Measurements from ENCODE around the gene PLCL1.
"Not testable (repeated sequence)": the region's sequence is repeated elsewhere in the genome, so short reads cannot be mapped to it uniquely, and the experiment has no call there.

PLCL1 gene

GRCh38 chr2:197810016-197810415 is 5.6 kb downstream of the PLCL1 start:
- DNase-seq (ENCODE audit: low read depth) = no peak

GRCh38 chr2:197810491-197810890 is 6.1 kb downstream of the PLCL1 start:
- DNase-seq (ENCODE audit: low read depth) = no peak

DNA sequence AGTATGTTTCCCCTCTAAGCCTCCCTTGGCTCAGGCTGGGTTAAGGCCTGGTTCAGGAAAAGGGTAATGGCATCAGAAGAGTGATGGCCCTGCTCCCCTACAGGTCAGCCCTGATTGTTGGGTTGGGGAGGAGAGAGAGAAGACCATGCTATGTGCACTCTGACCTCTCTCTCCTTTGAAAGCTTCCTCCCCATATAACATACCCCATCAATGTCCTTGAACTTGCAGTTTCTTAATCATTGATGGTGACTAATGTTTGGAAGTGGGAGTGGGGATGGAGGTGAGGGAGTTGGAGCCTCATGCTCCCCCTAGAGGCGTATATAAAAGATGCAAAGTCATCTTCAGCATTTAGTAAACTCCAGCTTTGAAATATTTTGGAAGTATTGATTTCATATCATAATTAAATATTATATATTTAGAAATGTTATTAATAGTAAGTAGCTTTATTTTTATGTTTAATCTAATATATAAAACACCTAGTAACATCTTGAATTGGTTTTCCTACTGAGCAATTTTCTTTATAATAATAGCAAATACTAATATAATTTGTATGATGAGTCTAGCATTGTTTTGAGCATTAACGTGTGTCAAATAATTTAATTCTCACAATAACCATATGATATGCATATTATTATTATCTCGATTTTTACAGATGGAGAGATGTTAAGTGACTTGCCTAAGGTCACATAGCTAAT is 8.8 kb downstream of the PLCL1 start:
- no peak for DNase-seq (ENCODE audit: low read depth)

GRCh38 chr2:197814526-197814925 is 10.1 kb downstream of the PLCL1 start:
- DNase-seq (ENCODE audit: low read depth) = no peak

- no peak for DNase-seq (ENCODE audit: low read depth)
Measured at GRCh38 chr2:197821550-197822289, 17.3 kb downstream of the PLCL1 start.

DNA sequence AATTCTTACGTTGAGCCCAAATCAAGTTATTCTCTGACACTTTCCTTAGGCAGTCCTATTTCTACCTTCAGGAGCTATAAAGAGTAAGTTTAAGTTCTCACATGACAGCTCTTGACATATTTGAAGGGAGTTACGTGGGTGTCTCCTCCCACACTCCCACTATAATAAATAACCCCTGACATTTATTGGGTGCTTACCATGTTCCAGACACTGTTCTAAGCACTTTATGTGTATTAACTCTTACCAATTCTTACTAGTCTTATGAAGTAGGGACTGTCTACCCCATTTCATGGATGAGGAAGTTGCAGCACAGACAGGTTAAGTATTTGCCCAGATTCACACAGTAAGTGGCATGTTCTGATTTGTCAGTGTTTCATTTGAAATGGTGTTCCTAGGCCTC is 17.9 kb downstream of the PLCL1 start:
- no peak for DNase-seq (ENCODE audit: low read depth)

GRCh38 chr2:197827618-197828017 is 23.2 kb downstream of the PLCL1 start:
- no peak for DNase-seq (ENCODE audit: low read depth)

GRCh38 chr2:197828464-197829135 is 24.2 kb downstream of the PLCL1 start:
- DNase-seq (ENCODE audit: low read depth) = no peak

- DNase-seq (ENCODE audit: low read depth) = not testable (repeated sequence)
Measured at GRCh38 chr2:197834771-197835170, 30.4 kb downstream of the PLCL1 start.

- DNase-seq (ENCODE audit: low read depth) = no peak
Measured at GRCh38 chr2:197835293-197835692, 30.9 kb downstream of the PLCL1 start.

DNA sequence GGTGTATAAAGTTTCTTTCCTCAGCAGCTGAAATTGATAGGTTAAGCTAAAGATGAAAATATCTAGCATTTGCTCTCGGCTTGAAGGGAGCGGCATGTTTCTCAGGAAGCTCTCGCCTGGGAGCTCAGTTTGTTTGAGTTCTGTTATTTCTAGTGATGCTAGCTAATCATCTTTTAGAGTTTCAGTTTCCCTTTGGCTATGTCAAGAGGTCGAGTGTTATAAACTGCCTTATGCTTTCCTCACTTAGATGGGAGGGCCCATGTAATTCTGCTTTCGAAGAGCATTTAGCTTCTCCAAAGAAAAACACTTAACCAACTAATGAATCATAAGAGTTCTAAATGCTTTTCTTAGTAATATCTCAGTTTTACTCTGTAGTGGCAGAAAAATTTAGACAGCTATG is 33.6 kb downstream of the PLCL1 start:
- DNase-seq (ENCODE audit: low read depth) = no peak

GRCh38 chr2:197838579-197838978 is 34.2 kb downstream of the PLCL1 start:
- DNase-seq (ENCODE audit: low read depth) = no peak

- no peak for DNase-seq (ENCODE audit: low read depth)
Measured at GRCh38 chr2:197839327-197839726, 34.9 kb downstream of the PLCL1 start.

DNA sequence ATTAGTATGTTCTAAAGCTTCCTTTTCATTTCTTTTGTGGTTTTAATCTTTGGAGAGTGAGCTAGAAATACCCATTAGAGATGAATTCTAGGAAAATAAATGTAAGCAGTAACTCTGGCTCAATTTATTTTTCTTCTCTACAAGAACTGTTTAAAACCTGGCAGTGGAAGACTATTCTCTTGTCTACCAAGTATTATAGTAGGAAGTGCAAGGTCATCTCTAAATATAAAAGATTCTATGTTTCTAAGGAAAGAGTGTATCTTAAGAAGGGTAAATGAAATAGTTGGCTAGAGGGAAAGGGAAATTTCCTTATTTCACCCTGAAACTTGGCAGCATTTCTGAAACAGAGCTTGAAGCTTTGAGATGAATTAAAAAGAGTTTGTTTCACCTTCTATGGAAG is 35.5 kb downstream of the PLCL1 start:
- DNase-seq (ENCODE audit: low read depth) = no peak

DNA sequence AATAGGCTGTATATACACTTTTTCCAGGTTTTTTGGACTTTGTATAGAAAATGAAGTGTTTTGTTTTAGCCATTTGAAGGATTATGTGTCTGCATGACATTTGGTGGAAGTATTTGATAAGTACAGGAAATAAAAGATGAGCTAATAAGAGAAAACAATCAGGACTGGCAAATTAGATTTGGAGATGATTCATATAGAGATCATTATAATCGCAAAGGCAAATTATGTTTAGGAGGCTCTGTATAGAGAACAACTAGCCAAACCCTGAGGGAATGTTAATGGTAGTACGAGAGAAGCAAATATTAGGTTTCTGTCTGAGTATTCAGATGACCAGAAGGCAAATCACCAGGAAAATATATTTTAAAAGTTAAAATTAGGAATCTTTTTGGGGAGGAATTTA is 41.7 kb downstream of the PLCL1 start:
- DNase-seq (ENCODE audit: low read depth) = no peak

DNA sequence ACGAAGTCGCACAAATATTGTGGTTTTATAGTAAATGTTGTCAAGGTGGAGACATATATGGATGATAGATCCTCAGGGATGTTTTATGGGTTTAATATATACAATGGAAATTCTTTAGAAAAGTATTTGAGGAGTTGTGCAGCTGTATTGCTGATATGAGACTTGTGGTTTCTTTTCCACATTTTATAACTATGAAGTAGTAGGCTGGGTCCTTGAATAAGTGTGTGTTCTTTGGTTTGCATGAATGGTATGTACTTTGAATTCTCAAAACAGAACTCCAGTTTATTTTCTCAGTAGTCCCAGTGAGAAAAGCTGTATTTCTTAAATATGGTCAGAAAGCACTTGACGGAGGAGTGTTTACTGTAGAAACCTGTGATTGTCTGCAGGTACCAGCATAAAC is 42.4 kb downstream of the PLCL1 start:
- DNase-seq (ENCODE audit: low read depth) = no peak

GRCh38 chr2:197847651-197848401 is 43.4 kb downstream of the PLCL1 start:
- DNase-seq (ENCODE audit: low read depth) = no peak

- no peak for DNase-seq (ENCODE audit: low read depth)
Measured at GRCh38 chr2:197848602-197849001, 44.2 kb downstream of the PLCL1 start.

DNA sequence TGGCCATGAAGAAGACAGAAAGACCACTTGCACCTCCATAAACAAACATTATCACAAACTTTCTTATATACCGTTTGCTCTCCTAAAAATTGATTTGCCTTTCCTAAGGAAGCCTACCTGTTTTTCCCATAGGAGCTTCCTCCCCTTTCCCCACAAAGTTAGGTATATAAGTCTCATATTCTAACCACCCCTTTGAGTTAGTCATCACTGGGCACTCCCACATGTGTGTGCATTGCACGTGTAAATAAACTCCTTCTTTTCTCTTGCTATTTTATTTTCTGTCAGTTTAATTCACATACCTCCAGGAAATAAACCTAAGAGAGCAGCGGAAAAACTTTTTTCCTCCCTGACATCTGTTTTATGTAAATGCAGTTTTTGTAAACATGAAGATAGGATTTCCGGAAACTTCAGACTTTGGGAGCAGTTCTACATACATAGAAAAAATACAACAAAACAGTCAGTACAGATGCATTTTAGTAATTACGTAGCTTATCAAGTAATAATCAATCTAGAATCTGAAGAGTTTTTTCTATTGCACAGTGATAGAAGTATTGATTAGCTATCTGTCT is 46.6 kb downstream of the PLCL1 start:
- DNase-seq (ENCODE audit: low read depth) = no peak

DNA sequence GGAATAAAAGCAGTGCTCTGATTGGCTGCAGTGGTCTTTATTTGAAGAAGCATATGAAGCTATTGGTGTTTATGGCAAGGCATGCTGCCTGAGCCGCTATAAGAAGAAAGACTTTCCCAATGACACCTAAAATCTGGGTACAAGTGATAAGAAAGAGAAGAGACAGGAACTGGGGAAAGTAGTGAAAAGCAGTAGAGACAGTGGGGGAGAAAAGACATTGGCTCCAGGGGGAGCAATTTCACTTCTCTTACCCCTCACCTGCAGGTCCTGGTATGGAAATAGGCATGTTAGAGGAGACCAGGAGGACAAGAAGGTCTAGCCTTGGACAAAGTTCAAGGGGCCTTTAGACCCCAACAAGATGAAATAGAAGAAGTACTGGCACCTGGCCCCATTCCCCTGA is 47.1 kb downstream of the PLCL1 start:
- DNase-seq (ENCODE audit: low read depth) = no peak

- no peak for DNase-seq (ENCODE audit: low read depth)
Measured at GRCh38 chr2:197852108-197852507, 47.7 kb downstream of the PLCL1 start.

- no peak for DNase-seq (ENCODE audit: low read depth)
Measured at GRCh38 chr2:197853549-197853948, 49.2 kb downstream of the PLCL1 start.

Measured in HS-5 (cell line).